GM12872 (cell line): ENCODE measurements around the gene ZDHHC1.

Experiments
- TF ChIP-seq, protein P1 (sequence below): IDR thresholded peaks from 3 replicates; pipeline ENCODE4 v1.5.1; 2011; ENCODE audit warnings: low read depth, mild to moderate bottlenecking, low read length, moderate library complexity; ENCODE audit not compliant: insufficient read depth

The ZDHHC1 gene

GRCh38 chr16:67429799-67430503 is 13.7 kb upstream of the ZDHHC1 start:
- TF ChIP-seq, protein P1, sequence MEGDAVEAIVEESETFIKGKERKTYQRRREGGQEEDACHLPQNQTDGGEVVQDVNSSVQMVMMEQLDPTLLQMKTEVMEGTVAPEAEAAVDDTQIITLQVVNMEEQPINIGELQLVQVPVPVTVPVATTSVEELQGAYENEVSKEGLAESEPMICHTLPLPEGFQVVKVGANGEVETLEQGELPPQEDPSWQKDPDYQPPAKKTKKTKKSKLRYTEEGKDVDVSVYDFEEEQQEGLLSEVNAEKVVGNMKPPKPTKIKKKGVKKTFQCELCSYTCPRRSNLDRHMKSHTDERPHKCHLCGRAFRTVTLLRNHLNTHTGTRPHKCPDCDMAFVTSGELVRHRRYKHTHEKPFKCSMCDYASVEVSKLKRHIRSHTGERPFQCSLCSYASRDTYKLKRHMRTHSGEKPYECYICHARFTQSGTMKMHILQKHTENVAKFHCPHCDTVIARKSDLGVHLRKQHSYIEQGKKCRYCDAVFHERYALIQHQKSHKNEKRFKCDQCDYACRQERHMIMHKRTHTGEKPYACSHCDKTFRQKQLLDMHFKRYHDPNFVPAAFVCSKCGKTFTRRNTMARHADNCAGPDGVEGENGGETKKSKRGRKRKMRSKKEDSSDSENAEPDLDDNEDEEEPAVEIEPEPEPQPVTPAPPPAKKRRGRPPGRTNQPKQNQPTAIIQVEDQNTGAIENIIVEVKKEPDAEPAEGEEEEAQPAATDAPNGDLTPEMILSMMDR: no peak

DNA sequence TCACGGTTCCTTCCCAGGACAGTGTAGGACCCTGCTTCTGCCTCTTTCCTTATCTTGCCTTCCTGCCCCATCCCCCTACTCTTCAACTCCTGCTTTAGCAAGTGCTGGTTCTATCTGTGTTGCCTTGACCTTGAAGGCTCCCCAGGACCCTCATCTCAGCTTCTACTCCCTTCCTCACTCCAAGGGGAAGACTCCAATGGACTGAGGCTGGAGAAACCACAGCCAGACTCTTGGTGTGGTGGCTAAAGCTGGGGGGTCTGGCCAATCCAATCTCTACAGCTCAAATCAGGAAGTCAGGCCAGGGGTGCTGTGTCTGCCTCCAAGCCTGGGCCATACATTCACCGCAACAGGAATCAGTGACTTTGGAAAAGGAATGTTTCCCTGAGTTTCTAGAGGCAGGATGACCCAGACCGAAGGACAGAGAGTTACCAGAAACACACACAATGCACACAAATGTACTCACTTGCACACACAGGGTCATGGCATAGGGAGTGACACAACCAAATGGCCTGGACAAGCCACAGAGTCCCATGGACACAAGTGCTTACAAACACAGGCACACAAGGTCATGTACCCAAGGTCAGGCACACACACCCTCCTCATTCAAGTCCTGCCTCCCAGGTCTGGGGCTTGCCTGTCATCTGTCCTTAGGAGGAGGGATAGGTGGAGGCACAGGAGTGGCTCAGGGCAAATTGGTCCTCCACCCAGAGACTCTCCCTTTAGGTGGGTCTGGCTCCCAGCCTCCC is 12.9 kb upstream of the ZDHHC1 start:
- TF ChIP-seq, protein P1: no peak

- TF ChIP-seq, protein P1: peak; percentile 93
These were observed 12.0 kb upstream of the ZDHHC1 start for GRCh38 chr16:67428146-67428731.

DNA sequence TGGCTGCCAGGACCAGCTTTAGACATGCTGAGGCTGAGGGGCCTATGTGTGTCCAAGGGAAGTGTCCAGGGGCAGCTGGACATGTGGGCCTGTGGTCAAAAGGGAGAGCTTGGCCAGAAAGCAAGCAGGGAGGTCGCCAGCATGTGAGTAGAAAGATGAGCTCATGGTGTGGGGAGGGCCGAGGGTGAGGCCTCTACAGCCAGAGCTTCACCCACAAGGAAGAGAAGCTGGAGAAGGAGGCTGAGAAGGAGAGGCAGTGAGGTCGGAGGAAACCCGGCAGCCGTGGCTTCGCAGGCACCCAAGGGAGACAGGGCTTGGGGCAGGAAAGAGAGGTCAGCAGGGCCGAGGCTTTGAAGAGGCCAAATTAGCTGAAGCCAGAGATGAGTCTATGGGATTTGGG is 10.7 kb upstream of the ZDHHC1 start:
- TF ChIP-seq, protein P1: no peak

- TF ChIP-seq, protein P1: no peak
These were observed 9.7 kb upstream of the ZDHHC1 start for GRCh38 chr16:67426022-67426421.

DNA sequence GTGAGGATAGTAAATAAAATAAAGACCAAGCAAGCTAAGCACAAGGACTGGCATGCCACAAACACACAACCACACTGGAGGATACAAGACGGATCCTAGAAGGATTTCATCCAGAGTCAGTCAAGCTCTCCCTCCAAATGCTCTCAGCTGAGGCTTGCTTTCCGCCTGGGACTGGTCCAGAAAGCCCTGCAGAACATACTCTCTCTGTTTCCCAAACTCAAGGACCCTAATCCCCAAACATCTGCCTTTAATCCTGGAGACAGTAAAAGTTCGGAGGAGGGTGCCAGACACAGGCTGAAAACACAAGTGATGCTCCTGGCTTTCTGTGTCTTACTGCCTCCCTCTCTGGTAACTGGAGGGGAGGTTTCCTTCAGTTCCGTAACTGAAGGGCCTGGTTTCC is 9.3 kb upstream of the ZDHHC1 start:
- TF ChIP-seq, protein P1: no peak

DNA sequence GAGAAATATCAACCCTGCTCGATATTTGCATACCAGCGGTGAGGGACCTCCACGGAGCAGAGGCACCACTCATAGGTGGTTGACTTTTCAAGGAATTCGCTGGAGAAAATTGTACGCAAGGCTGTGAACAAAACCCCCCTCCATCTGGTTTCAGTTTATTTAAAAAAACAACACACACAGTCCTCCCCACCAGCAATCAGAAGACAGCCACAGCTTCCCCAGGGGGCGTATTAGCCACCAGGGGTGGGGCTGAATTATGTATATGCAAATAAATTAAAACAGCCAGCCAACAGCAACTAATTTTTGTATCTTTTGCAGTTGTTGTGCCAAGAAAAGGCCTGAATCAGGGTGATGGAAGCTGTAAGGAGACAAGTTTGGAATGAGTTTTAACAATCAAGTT is 8.8 kb upstream of the ZDHHC1 start:
- TF ChIP-seq, protein P1: no peak
